HCT116 (cell line): Measurements from ENCODE around the gene SIPA1L3. TPM values are rescaled to one million over a fixed set of nuclear protein-coding genes. Genes with fewer than 3 reads are reported as not detected.

ENCODE experiments used
- ATAC-seq: fragments of 200-7000 bp; cut with Tn5 transposase; 2 replicates; pipeline ENCODE4 v1.9.1; 2020; ENCODE audit warnings: mild to moderate bottlenecking, moderate library complexity
- BruUV-seq: library from RNA; stranded (reverse); fragments of 400-500 nt; replicated peaks from 2 replicates; lab custom pipeline; 2021; lab: Mats Ljungman, UMichigan
- CTCF ChIA-PET: fragments of 300-600 bp; sonication (Branson Sonifier 250); formaldehyde crosslinking; loops from one replicate; lab custom pipeline; 2021; ENCODE audit warnings: antibody characterized with exemption; lab: Charles Lee
- POLR2A ChIA-PET: fragments of 300-600, 350-600 bp; sonication (Branson Sonifier 250); formaldehyde crosslinking; loops from one replicate; lab custom pipeline; 2021; ENCODE audit warnings: antibody characterized with exemption; lab: Charles Lee
- RAD21 ChIA-PET, 2 experiments: fragments of 300-600 bp; sonication (Branson Sonifier 250); formaldehyde crosslinking; loops; one replicate each; lab custom pipeline; 2023; ENCODE audit warnings: low total read pairs in 2 of 2; ENCODE audit not compliant: uncharacterized antibody in 2 of 2, unreplicated experiment in 2 of 2, low non-redundant PET in 1 of 2; lab: Charles Lee
- DNase-seq: peaks from one replicate; pipeline ENCODE4 v3.0.0-alpha.2; 2010; ENCODE audit warnings: low read depth, low spot score
- H2AFZ ChIP-seq: fragments of 200-600 bp; shearing (Covaris generic), sonication (generic); 2 replicates; pipeline ENCODE4 v1.6.1; 2017; ENCODE audit warnings: low read depth, mixed run types, mixed read lengths, antibody characterized with exemption, low read length; ENCODE audit not compliant: poor library complexity, severe bottlenecking
- H3K27ac ChIP-seq: 2 replicates; pipeline ENCODE4 v1.5.1; 2012; ENCODE audit warnings: low read depth, low read length
- H3K27me3 ChIP-seq: fragments of 200-600 bp; sonication (generic); 2 replicates; pipeline ENCODE4 v1.6.1; 2016; ENCODE audit warnings: mixed run types, low read length, mixed read lengths; ENCODE audit not compliant: insufficient read depth
- H3K36me3 ChIP-seq, 2 experiments: fragments of 200-500 bp in 1 of 2; fragments of 200-600 bp in 1 of 2; sonication (Bioruptor generic) in 1 of 2; sonication (generic) in 1 of 2; 2 replicates each; pipeline versions ENCODE4 v1.5.1 to v1.6.1; 2014 to 2016; ENCODE audit warnings: low read length in 2 of 2, inconsistent platforms in 1 of 2, mixed read lengths in 1 of 2, mixed run types in 1 of 2; ENCODE audit not compliant: insufficient read depth in 2 of 2, control insufficient read depth in 1 of 2
- H3K4me1 ChIP-seq, 2 experiments: fragments of 200-600 bp in 1 of 2; sonication (generic) in 1 of 2; 2 replicates each; pipeline versions ENCODE4 v1.5.1 to v1.6.1; 2012 to 2017; ENCODE audit warnings: low read length in 2 of 2, inconsistent platforms in 1 of 2, mild to moderate bottlenecking in 1 of 2, mixed read lengths in 1 of 2, mixed run types in 1 of 2, moderate library complexity in 1 of 2; ENCODE audit not compliant: insufficient read depth in 2 of 2, control insufficient read depth in 1 of 2
- H3K4me2 ChIP-seq: fragments of 200-600 bp; sonication (generic); 2 replicates; pipeline ENCODE4 v1.6.1; 2017; ENCODE audit warnings: mixed run types, low read length, mixed read lengths
- H3K4me3 ChIP-seq, 2 experiments: fragments of 200-600 bp in 1 of 2; sonication (generic) in 1 of 2; replicated peaks in 1 of 2; 2 replicates each; pipeline ENCODE4 v1.5.1; 2011 to 2016; ENCODE audit warnings: low read length in 2 of 2, control low read depth in 1 of 2, low read depth in 1 of 2, mild to moderate bottlenecking in 1 of 2, mixed read lengths in 1 of 2, mixed run types in 1 of 2
- H3K79me2 ChIP-seq: fragments of 200-600 bp; sonication (generic); 2 replicates; pipeline ENCODE4 v1.6.1; 2017; ENCODE audit warnings: mild to moderate bottlenecking, mixed run types, low read length, moderate library complexity, mixed read lengths; ENCODE audit not compliant: insufficient read depth
- H3K9ac ChIP-seq: fragments of 200-600 bp; sonication (generic); 2 replicates; pipeline ENCODE4 v1.6.1; 2016; ENCODE audit warnings: low read length, mixed read lengths
- H3K9me2 ChIP-seq: fragments of 200-600 bp; sonication (generic), shearing (Covaris generic); 2 replicates; pipeline ENCODE4 v1.6.1; 2017; ENCODE audit warnings: mixed run types, mild to moderate bottlenecking, moderate library complexity; ENCODE audit not compliant: insufficient read depth
- H3K9me3 ChIP-seq, 2 experiments: fragments of 200-500 bp in 1 of 2; fragments of 200-600 bp in 1 of 2; sonication (Bioruptor generic) in 1 of 2; sonication (generic) in 1 of 2; 2 replicates each; pipeline ENCODE4 v1.6.1; 2014 to 2017; ENCODE audit warnings: low read length in 2 of 2, mixed read lengths in 2 of 2, inconsistent platforms in 1 of 2, low read depth in 1 of 2, mild to moderate bottlenecking in 1 of 2, mixed run types in 1 of 2, moderate library complexity in 1 of 2; ENCODE audit not compliant: control insufficient read depth in 1 of 2, insufficient read depth in 1 of 2
- H4K20me1 ChIP-seq: fragments of 200-600 bp; sonication (generic), shearing (Covaris generic); 2 replicates; pipeline ENCODE4 v1.6.1; 2017; ENCODE audit warnings: mixed run types, mild to moderate bottlenecking, moderate library complexity; ENCODE audit not compliant: insufficient read depth
- ATF3 ChIP-seq: IDR thresholded peaks from 2 replicates; pipeline ENCODE4 v1.6.1; 2012
- CBX3 ChIP-seq: IDR thresholded peaks from 2 replicates; pipeline ENCODE4 v1.6.1; 2012; ENCODE audit warnings: low read depth
- CEBPB ChIP-seq: IDR thresholded peaks from 2 replicates; pipeline ENCODE4 v1.6.1; 2012; ENCODE audit warnings: low read depth
- CTCF ChIP-seq, 3 experiments: fragments of 200-600 bp in 1 of 3; sonication (generic) in 1 of 3; IDR thresholded peaks in 2 of 3; conservative IDR thresholded peaks in 1 of 3; 2 replicates each; pipeline ENCODE4 v1.5.1; 2012 to 2017; ENCODE audit warnings: low read depth in 2 of 3, low read length in 2 of 3, antibody characterized with exemption in 1 of 3, borderline replicate concordance in 1 of 3, control low read depth in 1 of 3, mild to moderate bottlenecking in 1 of 3, mixed read lengths in 1 of 3, mixed run types in 1 of 3, moderate library complexity in 1 of 3; ENCODE audit not compliant: insufficient read depth in 1 of 3
- EGR1 ChIP-seq: IDR thresholded peaks from 2 replicates; pipeline ENCODE4 v1.6.1; 2012; ENCODE audit warnings: low read depth
- ELF1 ChIP-seq: IDR thresholded peaks from 2 replicates; pipeline ENCODE4 v1.6.1; 2012; ENCODE audit warnings: low read depth, borderline replicate concordance
- EZH2 ChIP-seq: fragments of 200-600 bp; sonication (generic); IDR thresholded peaks from 2 replicates; pipeline ENCODE4 v1.6.1; 2017; ENCODE audit warnings: antibody characterized with exemption, mixed run types
- EZH2phosphoT487 ChIP-seq: fragments of 200-600 bp; IDR thresholded peaks from 2 replicates; pipeline ENCODE4 v1.6.1; 2018; ENCODE audit warnings: antibody characterized with exemption, borderline replicate concordance
- FOSL1 ChIP-seq: IDR thresholded peaks from 2 replicates; pipeline ENCODE4 v1.6.1; 2012; ENCODE audit warnings: low read depth
- JUND ChIP-seq: IDR thresholded peaks from 2 replicates; pipeline ENCODE4 v1.6.1; 2012
- MAX ChIP-seq: IDR thresholded peaks from 2 replicates; pipeline ENCODE4 v1.6.1; 2012
- POLR2A ChIP-seq: IDR thresholded peaks from 2 replicates; pipeline ENCODE4 v1.7.0; 2011; ENCODE audit warnings: borderline replicate concordance; ENCODE audit not compliant: insufficient read depth, insufficient read length; ENCODE audit errors: extremely low read depth
- POLR2AphosphoS5 ChIP-seq: IDR thresholded peaks from 2 replicates; pipeline ENCODE4 v1.6.1; 2011; ENCODE audit warnings: mild to moderate bottlenecking, low read depth, low read length, moderate library complexity
- RAD21 ChIP-seq: IDR thresholded peaks from 2 replicates; pipeline ENCODE4 v1.6.1; 2012; ENCODE audit warnings: low read depth, mild to moderate bottlenecking
- SP1 ChIP-seq: IDR thresholded peaks from 2 replicates; pipeline ENCODE4 v1.6.1; 2012; ENCODE audit warnings: low read depth
- SRF ChIP-seq: IDR thresholded peaks from 2 replicates; pipeline ENCODE4 v1.6.1; 2012; ENCODE audit warnings: low read depth
- TCF7L2 ChIP-seq: IDR thresholded peaks from 2 replicates; pipeline ENCODE4 v1.7.0; 2011; ENCODE audit warnings: borderline replicate concordance, inconsistent platforms; ENCODE audit not compliant: insufficient read depth, insufficient read length; ENCODE audit errors: extremely low read depth
- YY1 ChIP-seq: IDR thresholded peaks from 2 replicates; pipeline ENCODE4 v1.6.1; 2011; ENCODE audit warnings: low read length, low read depth, moderate library complexity, mild to moderate bottlenecking; ENCODE audit not compliant: insufficient replicate concordance; ENCODE audit errors: extremely low read depth
- ZBTB33 ChIP-seq: IDR thresholded peaks from 2 replicates; pipeline ENCODE4 v1.6.1; 2011; ENCODE audit warnings: mild to moderate bottlenecking, low read length, moderate library complexity; ENCODE audit not compliant: insufficient replicate concordance; ENCODE audit errors: extremely low read depth
- ZNF274 ChIP-seq: fragments of 200-500 bp; sonication (Bioruptor generic); IDR thresholded peaks from 2 replicates; pipeline ENCODE4 v1.6.1; 2014; ENCODE audit warnings: mild to moderate bottlenecking, low read depth, low read length, inconsistent platforms
- intact Hi-C: fragments of 100-400 bp; cut with micrococcal nuclease; formaldehyde crosslinking; loops from 2 replicates; pipeline ENCODE4 v1.10.0; 2022
- total RNA-seq: library from RNA; stranded (reverse); gene quantifications from one replicate; pipeline ENCODE4 v1.2.1, GENCODE V29; 2021; ENCODE audit not compliant: unreplicated experiment

SIPA1L3 gene
- total RNA-seq, 1 experiment from 2014 or later: 41.8 TPM

- no TSS peak for BruUV-seq
- CTCF ChIA-PET: interaction anchor here (1.0 kb wide), 1 partner anchor 190 kb away, joined by 3 read pairs; no protein-coding TSS in a partner anchor
- POLR2A ChIA-PET: interaction anchor here (0.6 kb wide), 1 partner anchor 96 kb away, joined by 3 read pairs; no protein-coding TSS in a partner anchor
Observed at GRCh38 chr19:38093154-38093553, 186.1 kb downstream of the SIPA1L3 start.

More at GRCh38 chr19:38093154-38093553, 186.1 kb downstream of the SIPA1L3 start:
- intact Hi-C loops: no loop called here
- Histone ChIP-seq H3K4me3 (no peak overlapping the region), H3K4me2 (no peak overlapping the region), H3K27me3 (no peaks in the 10 kb centered on the region), H3K4me1 (no peaks in the 10 kb centered on the region), H3K9me3 (no peaks in the 10 kb centered on the region), H4K20me1 (no peaks in the 10 kb centered on the region), H3K79me2 (no peaks in the 10 kb centered on the region; the same call in 1 of the 2 replicates), H3K36me3 (peaks cover 6% of the 10 kb centered on the region in 2 experiments; a peak in 2 of 4 replicates), H3K9ac (no peak overlapping the region), H3K9me2 (no peaks in the 10 kb centered on the region), H3K27ac (no peak overlapping the region)
- DNase-seq (no peak), ATAC-seq (no peak)
- RAD21 ChIA-PET: no interaction called here
- no peak for TF ChIP-seq ATF3
- TF ChIP-seq FOSL1: no peak
- no peak for TF ChIP-seq POLR2A
- no peak for TF ChIP-seq YY1
- TF ChIP-seq EZH2: no peak
- no peak for TF ChIP-seq POLR2AphosphoS5
- no peak for TF ChIP-seq ZNF274
- no peak for TF ChIP-seq CTCF (IDR thresholded peaks at IDR 0.05 in 2 of 3, conservative IDR thresholded peaks at IDR 0.05 in 1 of 3; ENCODE audit: borderline replicate concordance in 1 of 3, insufficient read depth in 1 of 3, low read depth in 2 of 3, low read length in 2 of 3)
- TF ChIP-seq RAD21: no peak
- no peak for TF ChIP-seq ZBTB33
- no peak for TF ChIP-seq EGR1
- no peak for TF ChIP-seq ELF1
- TF ChIP-seq SP1: no peak
- no peak for TF ChIP-seq CBX3
- TF ChIP-seq EZH2phosphoT487: no peak
- TF ChIP-seq SRF: no peak
- no peak for TF ChIP-seq CEBPB
- TF ChIP-seq MAX: no peak
- TF ChIP-seq JUND: no peak
- TF ChIP-seq TCF7L2: no peak
- TF ChIP-seq, all 23 proteins: peak for 0
- no peak overlapping the region for H2AFZ ChIP-seq
